Left renal cortex interstitium (tissue), 4 donors: Measurements from ENCODE around the gene SRSF5. TPM values are rescaled to one million over a fixed set of nuclear protein-coding genes. Genes with fewer than 3 reads are reported as not detected.
"Not testable (repeated sequence)": the region's sequence is repeated elsewhere in the genome, so short reads cannot be mapped to it uniquely, and the experiment has no call there.

Experiments
- DNase-seq, 4 donors: peaks; one replicate each; pipeline ENCODE4 v3.0.0-alpha.2; 2013; ENCODE audit warnings: low read depth in 4 of 4, low spot score in 2 of 4, missing footprints in 1 of 4
- polyA plus RNA-seq, 4 donors: library from polyadenylated mRNA; unstranded; fragments of 120-200 nt; gene quantifications; one replicate each; pipeline ENCODE4 v1.2.1, GENCODE V29; 2013; ENCODE audit not compliant: insufficient read length in 4 of 4

The SRSF5 gene
- polyA plus RNA-seq, 4 donors, result 463 to 820 (median 689) TPM

DNA sequence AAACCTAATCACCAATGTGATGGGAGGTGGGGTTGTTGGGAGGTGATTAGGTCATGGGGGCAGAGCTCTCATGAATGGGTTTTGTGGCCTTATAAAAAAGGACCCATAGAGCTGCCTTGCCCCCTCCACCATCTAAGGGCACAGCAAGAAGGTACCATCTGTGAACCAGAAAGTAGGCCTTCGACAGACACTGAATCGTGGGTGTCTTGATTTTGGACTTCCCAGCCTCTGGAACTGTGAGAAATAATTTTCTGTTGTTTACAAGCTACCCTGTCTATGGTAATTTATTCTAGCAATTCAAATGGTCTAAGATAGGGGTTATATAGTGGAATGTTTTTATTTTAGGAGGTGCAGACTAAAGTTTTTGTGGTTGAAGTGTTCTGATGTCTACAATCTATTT is 38.0 kb downstream of the SRSF5 start:
- no peak for DNase-seq

DNA sequence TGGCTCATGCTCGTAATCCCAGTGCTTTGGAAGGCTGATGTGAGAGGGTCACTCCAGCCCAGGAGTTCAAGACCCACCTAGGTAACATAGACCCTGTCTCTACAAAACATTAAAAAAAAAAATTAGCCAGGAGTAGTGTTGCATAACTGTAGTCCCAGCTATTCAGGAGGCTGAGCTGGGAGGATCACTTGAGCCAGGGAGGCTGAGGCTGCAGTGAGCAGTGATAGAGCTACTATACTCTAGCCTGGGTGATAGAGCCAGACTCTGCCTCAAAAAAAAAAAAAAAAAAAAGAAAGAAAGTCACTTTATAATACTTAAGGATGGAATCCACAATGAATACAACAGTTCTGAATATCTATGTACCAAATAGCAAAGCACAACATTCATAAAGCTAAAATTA is 40.2 kb downstream of the SRSF5 start:
- no peak for DNase-seq

DNA sequence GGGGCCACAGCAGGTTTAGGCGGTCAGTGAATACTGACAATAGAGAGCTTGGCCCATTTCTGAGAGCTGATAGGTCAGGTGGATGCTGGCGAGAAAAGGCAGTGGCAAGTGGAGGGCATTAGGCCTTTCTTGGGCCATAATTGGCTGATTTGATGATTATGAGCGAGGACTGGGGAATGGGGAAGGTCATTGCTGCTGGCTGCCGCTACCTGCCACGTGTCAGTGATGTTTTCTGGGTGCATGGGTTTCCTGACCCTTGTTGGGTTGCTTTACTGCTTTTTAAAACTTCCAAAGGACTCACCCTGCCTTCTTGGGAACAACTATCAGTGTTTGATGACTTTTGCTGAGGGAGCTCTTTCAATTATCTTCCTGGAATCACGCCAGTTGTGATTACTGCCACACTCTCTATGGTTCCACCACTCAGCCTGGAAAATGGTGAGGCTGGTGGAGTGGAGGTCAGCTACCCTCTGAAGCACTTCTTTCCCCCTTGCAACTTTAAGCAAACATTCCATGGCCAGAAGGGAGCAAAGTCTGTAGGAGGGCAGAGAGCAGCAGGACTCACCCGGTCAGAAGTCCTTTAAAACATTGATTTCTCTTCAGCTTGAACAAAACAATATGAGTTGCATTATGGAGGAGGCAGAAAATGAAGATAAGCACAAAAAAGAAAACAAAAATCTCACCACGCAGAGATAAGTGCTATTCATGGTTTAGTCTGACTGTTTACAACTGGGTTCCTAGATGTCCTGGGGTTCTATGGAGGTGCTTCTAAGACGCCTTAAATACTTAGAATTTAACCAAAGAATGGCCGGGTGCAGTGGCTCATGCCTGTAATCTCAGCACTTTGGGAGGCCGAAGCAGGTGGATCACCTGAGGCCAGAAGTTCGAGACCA is 42.2 kb downstream of the SRSF5 start:
- DNase-seq, result no peak

DNA sequence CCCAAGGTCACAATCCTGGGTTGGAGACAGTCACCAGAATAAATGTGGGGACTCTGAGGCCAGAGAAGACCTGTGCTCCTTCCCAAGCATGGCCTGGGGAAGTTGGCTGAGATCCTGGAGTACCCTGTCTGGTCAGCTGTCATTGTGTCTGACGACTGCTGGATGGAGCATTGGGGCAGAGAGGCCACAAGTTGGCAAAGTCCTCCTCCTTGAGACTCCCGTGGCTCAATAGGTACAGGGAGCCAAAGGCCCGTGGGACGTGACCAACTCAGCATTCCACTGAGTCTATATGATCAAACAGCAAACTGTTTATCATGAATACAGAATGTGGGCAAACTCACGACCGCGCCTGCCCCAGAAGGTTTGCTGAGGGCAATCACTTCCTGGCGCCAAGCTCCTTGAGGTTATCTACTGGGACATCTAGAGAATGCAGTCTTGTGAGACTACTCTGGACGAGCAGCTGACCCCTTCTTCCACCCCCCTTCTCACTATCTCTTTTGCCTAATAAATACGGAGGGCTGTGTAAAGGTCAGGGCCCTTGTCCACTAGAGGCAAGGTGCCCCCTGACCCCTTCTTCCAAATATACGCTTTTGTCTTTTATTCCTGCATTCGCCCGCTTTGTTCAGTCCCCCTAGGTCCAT is 44.4 kb downstream of the SRSF5 start:
- DNase-seq, result no peak

DNA sequence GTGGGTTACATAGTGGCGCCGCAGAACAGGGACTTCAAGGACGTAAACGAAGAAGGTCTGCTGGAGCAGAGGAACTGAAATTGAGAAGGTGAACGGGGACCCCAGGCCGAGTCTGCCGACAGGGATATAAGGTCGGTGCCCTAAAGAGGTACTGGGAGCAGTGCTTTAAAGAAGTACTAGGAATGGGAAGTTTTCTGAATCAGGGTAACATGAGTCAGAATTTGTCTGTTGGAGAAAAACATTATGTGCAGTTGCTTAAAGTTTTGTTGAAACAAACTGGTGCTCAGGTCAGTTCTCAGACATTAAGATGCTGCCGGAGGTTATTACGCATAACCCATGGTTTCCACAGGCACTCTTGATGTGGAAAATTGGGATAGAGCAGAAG is 44.9 kb downstream of the SRSF5 start:
- DNase-seq, result no peak

DNA sequence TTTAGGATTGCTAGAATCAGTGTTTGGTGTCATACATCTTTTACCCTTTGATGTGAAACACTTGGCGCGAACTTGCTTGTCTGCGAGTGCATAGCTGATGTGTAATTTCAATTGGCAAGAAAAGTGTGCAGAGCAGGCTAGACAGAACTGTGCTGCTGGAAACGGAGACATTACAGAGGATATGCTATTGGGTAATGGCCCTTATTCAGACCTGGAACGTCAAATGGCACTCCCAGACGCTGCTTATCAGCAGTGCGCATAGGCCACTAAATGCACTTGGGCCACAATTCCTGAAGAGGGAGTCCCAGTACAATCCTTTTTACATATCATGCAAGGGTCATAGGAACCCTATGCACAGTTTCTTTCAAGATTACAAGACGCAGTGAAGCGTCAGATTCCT is 45.8 kb downstream of the SRSF5 start:
- DNase-seq, result no peak

- not testable (repeated sequence) for DNase-seq
Observed at GRCh38 chr14:69813346-69813745, 46.4 kb downstream of the SRSF5 start.

- DNase-seq, result no peak
Observed at GRCh38 chr14:69814397-69814796, 47.5 kb downstream of the SRSF5 start.

- DNase-seq, result no peak
Observed at GRCh38 chr14:69815556-69815955, 48.6 kb downstream of the SRSF5 start.

DNA sequence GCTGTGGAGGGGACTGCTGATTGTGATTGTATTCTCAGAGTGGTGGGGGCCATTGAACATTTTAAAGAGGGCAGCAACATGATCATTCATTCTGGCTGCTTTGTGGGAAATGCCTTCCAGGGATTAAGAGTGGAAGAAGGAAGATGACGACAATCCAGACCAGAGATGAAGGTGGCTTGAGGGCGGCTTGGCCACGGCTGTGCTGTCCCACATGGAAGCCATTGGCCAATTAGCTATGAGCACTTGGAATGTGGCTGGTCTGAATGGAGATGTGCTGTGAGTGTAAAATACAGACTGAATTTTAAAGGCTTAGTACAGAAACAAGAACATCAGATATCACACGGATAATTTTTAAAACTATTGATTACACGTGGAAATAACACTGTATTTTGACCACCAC is 49.3 kb downstream of the SRSF5 start:
- DNase-seq, result no peak

DNA sequence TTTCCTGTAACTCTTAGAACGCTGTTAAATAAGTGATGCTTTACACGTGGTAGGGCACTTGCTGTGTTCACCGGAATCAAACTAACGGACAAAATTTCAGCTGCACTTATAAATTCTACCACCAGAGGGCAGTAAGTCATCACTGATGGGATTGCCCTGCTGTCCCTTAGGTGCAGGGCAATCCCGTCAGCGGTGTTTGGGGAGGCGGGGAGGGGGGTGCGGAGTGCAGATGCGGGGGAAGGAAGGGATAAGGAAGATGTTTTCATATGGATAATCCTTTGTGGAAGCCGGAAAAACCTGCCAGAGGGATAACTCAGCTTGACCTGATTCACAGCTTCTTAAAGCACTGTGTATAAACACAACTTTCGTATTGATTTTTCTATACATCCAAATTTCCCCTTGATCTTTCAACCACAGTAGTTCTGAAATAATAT is 51.8 kb downstream of the SRSF5 start:
- peak in 3 of 4 donors; percentile 50 to 61 (median 52) for DNase-seq

DNA sequence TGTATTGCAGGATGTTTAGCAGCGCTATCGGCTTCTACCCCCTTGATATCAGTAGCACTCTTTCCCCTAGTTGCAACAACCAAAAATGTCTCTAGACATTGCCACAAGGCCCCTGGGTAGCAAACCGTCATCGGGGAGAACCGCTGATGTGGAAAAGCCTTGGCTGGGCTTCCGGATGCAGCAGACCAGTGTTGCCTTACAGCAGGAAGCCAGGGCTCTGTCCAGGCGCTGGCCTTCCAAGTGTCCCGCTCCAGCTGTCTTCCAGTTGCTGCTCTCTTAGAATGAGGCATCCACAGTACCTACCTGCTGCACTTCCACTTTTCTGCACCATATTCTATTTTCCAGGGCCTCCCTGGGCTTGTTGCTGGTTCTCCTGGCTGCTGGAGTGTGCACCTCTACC is 52.7 kb downstream of the SRSF5 start:
- no peak for DNase-seq

DNA sequence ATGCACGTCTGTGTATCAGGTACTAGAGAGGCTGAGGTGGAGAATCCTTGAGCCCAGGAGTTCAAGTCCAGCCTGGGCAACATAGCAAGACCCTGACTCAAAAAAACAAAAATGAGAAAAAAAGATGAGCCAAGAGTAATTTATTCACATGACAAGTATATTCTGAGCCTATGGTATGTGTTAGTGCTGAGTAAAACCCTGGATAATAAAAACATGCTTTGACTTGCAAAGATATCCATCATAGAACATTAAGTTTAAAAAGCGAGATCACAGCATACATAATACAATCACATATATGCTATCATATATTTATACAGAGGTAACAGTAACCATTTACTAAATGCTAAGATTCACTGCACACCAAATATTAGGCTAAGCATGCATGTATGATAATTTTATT is 54.0 kb downstream of the SRSF5 start:
- DNase-seq, result no peak

Other genes starting within 250 kb of the SRSF5 start
- gene CCDC177, start 192.3 kb upstream of the SRSF5 start, polyA plus RNA-seq, result under 1 TPM; 0.06 to 0.10 (median 0.09) TPM
- 10 to 100 TPM; 19.8 to 22.8 (median 21.1) TPM for gene SUSD6, start 155.5 kb upstream of the SRSF5 start, polyA plus RNA-seq
- under 1 TPM in 2 of 4 donors, not detected in 2; 0.21 to 0.22 TPM for gene SLC10A1, start 30.1 kb downstream of the SRSF5 start, polyA plus RNA-seq
- gene SMOC1, start 112.3 kb downstream of the SRSF5 start, polyA plus RNA-seq, result 1 to 10 TPM; 1.7 to 2.4 (median 2.0) TPM